Stomach (tissue), 9 donors: ENCODE data around the gene RASL10A. TPM values are rescaled to one million over a fixed set of nuclear protein-coding genes. Genes with fewer than 3 reads are reported as not detected.

Experiments
- DNase-seq, 2 donors: peaks; one replicate each; pipeline versions ENCODE4 v3.0.0 to v3.0.0-alpha.2; 2013 to 2019
- H3K27ac ChIP-seq, 5 donors: fragments of 200-600 bp in 4 of 5; sonication (generic) in 4 of 5; one replicate each; pipeline ENCODE4 v1.5.1; 2013 to 2019; ENCODE audit warnings: mild to moderate bottlenecking in 1 of 5, moderate library complexity in 1 of 5
- H3K27me3 ChIP-seq, 3 donors: fragments of 200-600 bp; sonication (generic); one replicate each; pipeline ENCODE4 v1.5.1; 2017 to 2019; ENCODE audit warnings: mixed run types in 1 of 3
- H3K36me3 ChIP-seq, 4 donors: fragments of 200-600 bp; sonication (generic); 1 replicate in 3 of 4; 2 replicates in 1 of 4; pipeline ENCODE4 v1.5.1; 2016 to 2019
- H3K4me1 ChIP-seq, 4 donors: fragments of 200-600 bp; sonication (generic); one replicate each; pipeline ENCODE4 v1.5.1; 2016 to 2019
- H3K4me3 ChIP-seq, 4 donors: fragments of 200-600 bp; sonication (generic) in 3 of 4; one replicate each; pipeline ENCODE4 v1.5.1; 2016 to 2019; ENCODE audit warnings: mild to moderate bottlenecking in 1 of 4
- H3K9me3 ChIP-seq, 4 donors: fragments of 200-600 bp; sonication (generic); one replicate each; pipeline ENCODE4 v1.5.1; 2016 to 2019
- CTCF ChIP-seq, 7 experiments: fragments of 450-650 bp in 4 of 7; fragments of 200-600 bp in 3 of 7; sonication (generic) in 3 of 7; IDR thresholded peaks; one replicate each; pipeline ENCODE4 v1.5.1; 2016 to 2019; ENCODE audit warnings: antibody characterized with exemption in 7 of 7, control low read depth in 2 of 7, mild to moderate bottlenecking in 1 of 7
- EP300 ChIP-seq: sonication (generic); formaldehyde crosslinking; IDR thresholded peaks from one replicate; pipeline ENCODE4 v1.6.1; 2017; ENCODE audit warnings: antibody characterized with exemption
- POLR2A ChIP-seq, 4 donors: fragments of 450-650 bp; IDR thresholded peaks; one replicate each; pipeline ENCODE4 v1.6.1; 2016; ENCODE audit warnings: antibody characterized with exemption in 4 of 4, control low read depth in 2 of 4, mild to moderate bottlenecking in 1 of 4, moderate library complexity in 1 of 4
- POLR2AphosphoS5 ChIP-seq, 3 donors: sonication (generic); formaldehyde crosslinking; IDR thresholded peaks; one replicate each; pipeline ENCODE4 v1.6.1; 2016; ENCODE audit warnings: antibody characterized with exemption in 3 of 3
- WGBS, 5 donors: extraction: QIAGEN DNeasy Blood & Tissue Kit in 3 of 5; methylation state at CpG; one replicate each; pipeline versions ENCODE4 v1.1.5 to v1.1.7; 2013 to 2018; 5-methylcytosine and 5-hydroxymethylcytosine counted together
- intact Hi-C: fragments of 100-400 bp; cut with DNase I; formaldehyde crosslinking; loops from one replicate; pipeline ENCODE4 v1.15.1; 2023; ENCODE audit warnings: low total_unique reads
- polyA plus RNA-seq, 3 donors: library from polyadenylated mRNA; stranded (reverse); fragments of 200-250 nt; gene quantifications; one replicate each; pipeline ENCODE4 v1.2.3, GENCODE V29; 2013
- total RNA-seq, 5 donors: library from RNA; depleted of rRNA; stranded (reverse); fragments of >200 nt; gene quantifications; one replicate each; pipeline versions ENCODE4 v1.1.0 to v1.2.3, GENCODE V29; 2014 to 2016
- donor health status: healthy with polysubstance abuse.
- donor health status: Bipolar disorder and iron deficiency.
- donor health status: healthy.

The RASL10A gene
- total and polyA plus RNA-seq, 8 donors = 0.19 to 3.5 (median 0.57) TPM; not detected in 4

GRCh38 chr22:29312218-29313125 lies 3.0 kb downstream of the RASL10A start:
- TF ChIP-seq CTCF (IDR thresholded peaks at IDR 0.05) = no peak
- TF ChIP-seq POLR2A (IDR thresholded peaks at IDR 0.05) = no peak
- no peak for TF ChIP-seq POLR2AphosphoS5 (IDR thresholded peaks at IDR 0.05)
- TF ChIP-seq EP300 = no peak
- WGBS, 5 donors = 86 to 94% (median 91%) methylated on average over 23 to 25 of the region's 25 CpGs
- H3K27me3 ChIP-seq = peaks cover 15 to 45% (median 40%) of the 10 kb centered on the region in 3 donors
- peak overlapping the region in 2 of 5 donors; percentile 88 to 90 for H3K27ac ChIP-seq
- no peak for DNase-seq
- intact Hi-C loops = no loop called here
- peaks cover 72 to 82% (median 79%) of the 10 kb centered on the region in 4 donors for H3K4me1 ChIP-seq
- H3K4me3 ChIP-seq = no peak overlapping the region
- no peaks in the 10 kb centered on the region for H3K36me3 ChIP-seq
- H3K9me3 ChIP-seq = no peaks in the 10 kb centered on the region

- peak in 1 of 2 donors; percentile 43 for DNase-seq
- H3K36me3 ChIP-seq = no peaks in the 10 kb centered on the region
- H3K4me1 ChIP-seq = peaks cover 77 to 89% (median 84%) of the 10 kb centered on the region in 4 donors
- no peak for TF ChIP-seq POLR2A (IDR thresholded peaks at IDR 0.05)
- TF ChIP-seq CTCF (IDR thresholded peaks at IDR 0.05) = no peak
- no peak for TF ChIP-seq EP300
- TF ChIP-seq POLR2AphosphoS5 (IDR thresholded peaks at IDR 0.05) = no peak
- H3K27me3 ChIP-seq = peaks cover 15 to 47% (median 38%) of the 10 kb centered on the region in 3 donors
- 59 to 71% (median 67%) methylated on average over 34 to 50 of the region's 50 CpGs for WGBS, 5 donors
- H3K9me3 ChIP-seq = no peaks in the 10 kb centered on the region
- peak overlapping the region; percentile 6 to 31 (median 13) for H3K4me3 ChIP-seq
- intact Hi-C loops = no loop called here
- H3K27ac ChIP-seq = peak overlapping the region; percentile 48 to 90 (median 88)
Observed at GRCh38 chr22:29311464-29312217, 3.9 kb downstream of the RASL10A start.

GRCh38 chr22:29310863-29311339 lies 4.6 kb downstream of the RASL10A start:
- TF ChIP-seq POLR2A (IDR thresholded peaks at IDR 0.05) (no peak), POLR2AphosphoS5 (IDR thresholded peaks at IDR 0.05) (peak in 2 of 3 donors; percentile 53 to 73)
- H3K36me3 ChIP-seq = no peaks in the 10 kb centered on the region

GRCh38 chr22:29310065-29310862 lies 5.2 kb downstream of the RASL10A start:
- Histone ChIP-seq H3K4me3 (peak overlapping the region in 2 of 4 donors; percentile 11 to 93), H3K9me3 (no peaks in the 10 kb centered on the region), H3K4me1 (peaks cover 75 to 93% (median 88%) of the 10 kb centered on the region in 4 donors), H3K27me3 (peaks cover 4 to 34% (median 24%) of the 10 kb centered on the region in 3 donors), H3K27ac (peak overlapping the region; percentile 6 to 91 (median 89)), H3K36me3 (no peaks in the 10 kb centered on the region)
- DNase-seq = no peak
- no peak for TF ChIP-seq POLR2AphosphoS5 (IDR thresholded peaks at IDR 0.05)
- no peak for TF ChIP-seq POLR2A (IDR thresholded peaks at IDR 0.05)
- no peak for TF ChIP-seq CTCF (IDR thresholded peaks at IDR 0.05)
- no peak for TF ChIP-seq EP300
- WGBS, 5 donors = 43 to 51% (median 43%) methylated on average over 15 to 28 of the region's 28 CpGs
- intact Hi-C loops = no loop called here

More at GRCh38 chr22:29310863-29311339, 4.6 kb downstream of the RASL10A start:
- H3K27me3 ChIP-seq = peaks cover 10 to 40% (median 30%) of the 10 kb centered on the region in 3 donors
- H3K9me3 ChIP-seq = no peaks in the 10 kb centered on the region
- peak; percentile 89 to 98 for DNase-seq
- H3K27ac ChIP-seq = peak overlapping the region; percentile 48 to 90 (median 88)
- H3K4me1 ChIP-seq = peaks cover 79 to 93% (median 90%) of the 10 kb centered on the region in 4 donors
- WGBS, 5 donors = 7 to 11% (median 9%) methylated on average over 12 to 18 of the region's 18 CpGs
- H3K4me3 ChIP-seq = peak overlapping the region; percentile 6 to 31 (median 13)
- intact Hi-C loops = no loop called here
